GM19238 (cell line): ENCODE data around the gene ZNF787.

Experiments
- DNase-seq: peaks from one replicate; pipeline ENCODE4 v3.0.0; 2011; ENCODE audit warnings: low spot score; ENCODE audit not compliant: insufficient read length

ZNF787 gene

GRCh38 chr19:56088497-56089215, 32.4 kb downstream of the ZNF787 start:
- DNase-seq, result no peak

- no peak for DNase-seq
These were observed 33.2 kb downstream of the ZNF787 start for GRCh38 chr19:56087647-56088496.

- no peak for DNase-seq
These were observed 34.2 kb downstream of the ZNF787 start for GRCh38 chr19:56086671-56087430.

- DNase-seq, result no peak
These were observed 35.4 kb downstream of the ZNF787 start for GRCh38 chr19:56085571-56086275.

GRCh38 chr19:56084835-56085536, 36.1 kb downstream of the ZNF787 start:
- no peak for DNase-seq

GRCh38 chr19:56083668-56084067, 37.4 kb downstream of the ZNF787 start:
- no peak for DNase-seq

GRCh38 chr19:56080669-56081401, 40.3 kb downstream of the ZNF787 start:
- peak; percentile 83 for DNase-seq

GRCh38 chr19:56079609-56080008, 41.5 kb downstream of the ZNF787 start:
- DNase-seq, result no peak

GRCh38 chr19:56076498-56076897, 44.6 kb downstream of the ZNF787 start:
- no peak for DNase-seq

GRCh38 chr19:56071151-56071550, 49.9 kb downstream of the ZNF787 start:
- no peak for DNase-seq

- no peak for DNase-seq
These were observed 51.5 kb downstream of the ZNF787 start for GRCh38 chr19:56069642-56070041.

- DNase-seq, result peak; percentile 61
These were observed 54.7 kb downstream of the ZNF787 start for GRCh38 chr19:56066152-56067023.

- DNase-seq, result no peak
These were observed 67.5 kb downstream of the ZNF787 start for GRCh38 chr19:56053596-56053995.
